GM12878 (cell line): Measurements from ENCODE around the gene FAAP100. TPM values are rescaled to one million over a fixed set of nuclear protein-coding genes. Genes with fewer than 3 reads are reported as not detected.

ENCODE experiments used
- ATAC-seq: fragments of 200-7000 bp; cut with Tn5 transposase; 3 replicates; pipeline ENCODE4 v1.9.1; 2020; ENCODE audit warnings: mild to moderate bottlenecking, moderate library complexity
- BruUV-seq: library from RNA; stranded (reverse); fragments of 400-500 nt; replicated peaks from 2 replicates; lab custom pipeline; 2021; lab: Mats Ljungman, UMichigan
- CTCF ChIA-PET: fragments of 300-600 bp; sonication (Branson Sonifier 250); formaldehyde crosslinking; extraction: SDS; loops from one replicate; lab custom pipeline; 2021; ENCODE audit warnings: inconsistent platforms; lab: Yijun Ruan, JAX
- POLR2A ChIA-PET: fragments of 350-600 bp; formaldehyde crosslinking; extraction: SDS; loops from one replicate; lab custom pipeline; 2021; ENCODE audit warnings: inconsistent platforms; lab: Charles Lee
- RAD21 ChIA-PET: fragments of 300-600 bp; sonication (Branson Sonifier 250); formaldehyde crosslinking; loops from one replicate; lab custom pipeline; 2023; ENCODE audit warnings: antibody characterized with exemption; ENCODE audit not compliant: unreplicated experiment; lab: Charles Lee
- SMC1A ChIA-PET: fragments of 300-600 bp; sonication (Branson Sonifier 250); formaldehyde crosslinking; loops from one replicate; lab custom pipeline; 2023; ENCODE audit not compliant: unreplicated experiment, uncharacterized antibody; lab: Charles Lee
- DNase-seq: peaks from one replicate; pipeline ENCODE4 v3.0.0-alpha.2; 2011; ENCODE audit warnings: low read depth, low spot score
- FAIRE-seq: peaks from 3 replicates; lab custom pipeline; 2011; peaks lifted over from hg19 to GRCh38; lab: Jason Lieb, UNC
- H2AFZ ChIP-seq: 2 replicates; pipeline ENCODE4 v1.6.0; 2011; ENCODE audit warnings: low read depth, low read length, control low read depth; ENCODE audit not compliant: control insufficient read depth
- H3K27ac ChIP-seq: 2 replicates; pipeline ENCODE4 v1.5.1; 2011; ENCODE audit warnings: control low read depth; ENCODE audit not compliant: control insufficient read depth, insufficient read depth
- H3K27me3 ChIP-seq, 2 experiments: replicated peaks in 1 of 2; 2 replicates each; pipeline versions ENCODE4 v1.6.0 to v1.6.1; 2011; ENCODE audit warnings: low read length in 1 of 2; ENCODE audit not compliant: control insufficient read depth in 2 of 2, insufficient read depth in 2 of 2
- H3K36me3 ChIP-seq, 2 experiments: 2 replicates each; pipeline ENCODE4 v1.5.1; 2011; ENCODE audit warnings: low read length in 1 of 2; ENCODE audit not compliant: control insufficient read depth in 2 of 2, insufficient read depth in 2 of 2
- H3K4me1 ChIP-seq: 2 replicates; pipeline ENCODE4 v1.6.1; 2011; ENCODE audit warnings: mild to moderate bottlenecking, low read length, moderate library complexity, mixed read lengths; ENCODE audit not compliant: control insufficient read depth, insufficient read depth
- H3K4me2 ChIP-seq: 2 replicates; pipeline ENCODE4 v1.6.0; 2011; ENCODE audit warnings: control low read depth; ENCODE audit not compliant: control insufficient read depth, insufficient read depth
- H3K4me3 ChIP-seq: fragments of 200-600 bp; sonication (generic); 2 replicates; pipeline ENCODE4 v1.5.1; 2016
- H3K79me2 ChIP-seq: 2 replicates; pipeline ENCODE4 v1.6.0; 2011; ENCODE audit warnings: low read length; ENCODE audit not compliant: control insufficient read depth, insufficient read depth
- H3K9ac ChIP-seq: 2 replicates; pipeline ENCODE4 v1.8.0; 2011; ENCODE audit warnings: low read length, control low read depth, mixed read lengths; ENCODE audit not compliant: control insufficient read depth, insufficient read depth
- H3K9me3 ChIP-seq: replicated peaks from 3 replicates; pipeline ENCODE4 v1.5.1; 2011; ENCODE audit warnings: mild to moderate bottlenecking, low read length; ENCODE audit not compliant: control insufficient read depth, insufficient read depth
- H4K20me1 ChIP-seq: 2 replicates; pipeline ENCODE4 v1.6.0; 2011; ENCODE audit not compliant: control insufficient read depth, insufficient read depth
- ATF7 ChIP-seq: fragments of 450-650 bp; IDR thresholded peaks from 2 replicates; pipeline ENCODE4 v1.6.1; 2016; ENCODE audit warnings: low read depth, mild to moderate bottlenecking
- CBFB ChIP-seq: IDR thresholded peaks from 2 replicates; pipeline ENCODE4 v1.6.1; 2016; ENCODE audit warnings: antibody characterized with exemption, low read depth
- CHD4 ChIP-seq: fragments of 200-600 bp; sonication (generic); IDR thresholded peaks from 2 replicates; pipeline ENCODE4 v1.6.1; 2016; ENCODE audit warnings: mild to moderate bottlenecking
- MTA3 ChIP-seq: IDR thresholded peaks from 2 replicates; pipeline ENCODE4 v1.6.1; 2012; ENCODE audit warnings: low read length, inconsistent platforms, borderline replicate concordance
- MYB ChIP-seq: fragments of 150-350 bp; IDR thresholded peaks from 2 replicates; pipeline ENCODE4 v1.6.1; 2014; ENCODE audit warnings: mild to moderate bottlenecking, low read depth, low read length, borderline replicate concordance
- NFIC ChIP-seq: IDR thresholded peaks from 2 replicates; pipeline ENCODE4 v1.6.1; 2012; ENCODE audit warnings: low read depth, mild to moderate bottlenecking, inconsistent platforms, low read length, moderate library complexity
- NFYA ChIP-seq: IDR thresholded peaks from 2 replicates; pipeline ENCODE4 v1.6.1; 2011; ENCODE audit warnings: low read depth, mild to moderate bottlenecking, low read length, improper control_type of control experiment, borderline replicate concordance
- NR2C1 ChIP-seq: fragments of 450-650 bp; IDR thresholded peaks from 2 replicates; pipeline ENCODE4 v1.6.1; 2017; ENCODE audit warnings: antibody characterized with exemption, mild to moderate bottlenecking, moderate library complexity
- NRF1 ChIP-seq: conservative IDR thresholded peaks from 2 replicates; pipeline ENCODE4 v1.6.1; 2011; ENCODE audit warnings: mild to moderate bottlenecking, low read depth, low read length, improper control_type of control experiment
- PAX8 ChIP-seq: fragments of 450-650 bp; IDR thresholded peaks from 2 replicates; pipeline ENCODE4 v1.6.1; 2017; ENCODE audit warnings: mild to moderate bottlenecking, moderate library complexity
- RFX5 ChIP-seq: IDR thresholded peaks from 2 replicates; pipeline ENCODE4 v1.6.1; 2011; ENCODE audit warnings: low read depth, low read length, improper control_type of control experiment
- RUNX3 ChIP-seq: IDR thresholded peaks from 2 replicates; pipeline ENCODE4 v1.6.1; 2012; ENCODE audit warnings: low read length, inconsistent platforms
- SMARCA5 ChIP-seq: fragments of 450-650 bp; IDR thresholded peaks from 2 replicates; pipeline ENCODE4 v1.6.1; 2017; ENCODE audit warnings: mild to moderate bottlenecking
- SRF ChIP-seq, 2 experiments: IDR thresholded peaks; 2 replicates each; pipeline ENCODE4 v1.6.1; 2011; ENCODE audit warnings: low read depth in 2 of 2, low read length in 2 of 2, mild to moderate bottlenecking in 1 of 2, moderate library complexity in 1 of 2
- TCF7 ChIP-seq: IDR thresholded peaks from 2 replicates; pipeline ENCODE4 v1.6.1; 2014; ENCODE audit warnings: antibody characterized with exemption, borderline replicate concordance
- ZZZ3 ChIP-seq: IDR thresholded peaks from 2 replicates; pipeline ENCODE4 v1.6.1; 2011; ENCODE audit warnings: low read depth; ENCODE audit not compliant: control insufficient read depth, insufficient read length
- WGBS: methylation state at CpG from one replicate; pipeline ENCODE4 v1.1.6; 2016; ENCODE audit warnings: low lambda C conversion rate; ENCODE audit not compliant: insufficient replicate concordance, insufficient coverage; ENCODE audit errors: missing lambda C conversion rate; 5-methylcytosine and 5-hydroxymethylcytosine counted together
- in situ Hi-C: fragments of 300-500 bp; cut with MboI; formaldehyde crosslinking; loops from 9 replicates; pipeline ENCODE4 v1.14.3; 2018; ENCODE audit warnings: mixed read lengths
- intact Hi-C: fragments of 100-400 bp; cut with micrococcal nuclease; formaldehyde crosslinking; loops from one replicate; pipeline ENCODE4 v1.14.2; 2022; ENCODE audit not compliant: unreplicated experiment
- polyA plus RNA-seq, 11 experiments: library from polyadenylated mRNA; depleted of rRNA in 4 of 11; unstranded in 6 of 11; stranded (reverse) in 5 of 11; fragments of >200 nt; fragmentation: Nextera tagmentation in 4 of 11; fragmentation: Illumina TruSeq in 1 of 11; extraction: Ambion mirVana in 4 of 11; extraction: Trizol in 1 of 11; gene quantifications; 1 replicate in 1 of 11; 2 replicates in 10 of 11; pipeline versions ENCODE4 v1.2.1 to v1.2.3, GENCODE V29; 2011 to 2016; ENCODE audit warnings: inconsistent platforms in 2 of 11, missing spikeins in 2 of 11, low read depth in 1 of 11
- total RNA-seq, 4 experiments: library from RNA; depleted of rRNA in 3 of 4; stranded (reverse); fragments of >200 nt in 3 of 4; fragmentation: Illumina TruSeq in 1 of 4; extraction: Trizol in 1 of 4; gene quantifications; 2 replicates each; pipeline versions ENCODE4 v1.2.1 to v1.2.3, GENCODE V29; 2013 to 2021
- TF ChIP-seq, protein P1 (sequence below): IDR thresholded peaks from 2 replicates; pipeline ENCODE4 v1.6.1; 2011; ENCODE audit warnings: borderline replicate concordance, low read depth, mild to moderate bottlenecking, moderate library complexity, mixed read lengths, low read length; ENCODE audit not compliant: insufficient read depth; ENCODE audit errors: extremely low read length
- TF ChIP-seq, protein P2 (sequence below): IDR thresholded peaks from 2 replicates; pipeline ENCODE4 v1.6.1; 2011; ENCODE audit warnings: mild to moderate bottlenecking, low read depth, low read length, moderate library complexity; ENCODE audit not compliant: insufficient replicate concordance
- TF ChIP-seq, protein P3 (sequence below): fragments of 450-650 bp; IDR thresholded peaks from 2 replicates; pipeline ENCODE4 v1.6.1; 2018; ENCODE audit warnings: mild to moderate bottlenecking, low read depth, moderate library complexity; ENCODE audit not compliant: partially characterized antibody

Gene FAAP100
- total and polyA plus RNA-seq, 10 of the 15 experiments (the other 5 are each of a cell fraction or from before 2014, with no cell fraction given), result 0.11 to 46.2 (median 17.1) TPM

DNA sequence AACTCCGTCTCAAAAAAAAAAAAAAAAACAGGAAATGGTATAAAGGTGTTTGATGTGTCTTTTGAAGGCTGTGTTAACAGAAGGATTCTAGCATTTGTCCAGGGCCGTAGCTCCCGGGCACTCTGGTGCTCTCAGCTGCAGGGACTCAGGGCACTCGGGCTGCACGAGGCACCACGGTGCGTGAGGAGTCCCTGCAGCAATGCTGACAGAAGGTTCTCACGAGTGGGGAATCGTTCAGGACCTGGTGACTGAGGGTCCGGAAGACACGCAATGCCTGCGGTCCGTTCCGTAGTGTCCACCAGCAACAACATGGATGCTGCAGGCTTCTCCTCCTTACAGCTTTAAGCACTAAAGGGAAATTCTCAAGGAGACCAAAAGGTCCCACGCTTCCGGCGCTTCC lies 12.6 kb upstream of the FAAP100 start (continued):
- TF ChIP-seq SRF (IDR thresholded peaks at IDR 0.05; ENCODE audit: low read depth in 2 of 2, low read length in 2 of 2), result no peak
- TF ChIP-seq, protein P1, sequence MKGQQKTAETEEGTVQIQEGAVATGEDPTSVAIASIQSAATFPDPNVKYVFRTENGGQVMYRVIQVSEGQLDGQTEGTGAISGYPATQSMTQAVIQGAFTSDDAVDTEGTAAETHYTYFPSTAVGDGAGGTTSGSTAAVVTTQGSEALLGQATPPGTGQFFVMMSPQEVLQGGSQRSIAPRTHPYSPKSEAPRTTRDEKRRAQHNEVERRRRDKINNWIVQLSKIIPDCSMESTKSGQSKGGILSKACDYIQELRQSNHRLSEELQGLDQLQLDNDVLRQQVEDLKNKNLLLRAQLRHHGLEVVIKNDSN, result no peak

DNA sequence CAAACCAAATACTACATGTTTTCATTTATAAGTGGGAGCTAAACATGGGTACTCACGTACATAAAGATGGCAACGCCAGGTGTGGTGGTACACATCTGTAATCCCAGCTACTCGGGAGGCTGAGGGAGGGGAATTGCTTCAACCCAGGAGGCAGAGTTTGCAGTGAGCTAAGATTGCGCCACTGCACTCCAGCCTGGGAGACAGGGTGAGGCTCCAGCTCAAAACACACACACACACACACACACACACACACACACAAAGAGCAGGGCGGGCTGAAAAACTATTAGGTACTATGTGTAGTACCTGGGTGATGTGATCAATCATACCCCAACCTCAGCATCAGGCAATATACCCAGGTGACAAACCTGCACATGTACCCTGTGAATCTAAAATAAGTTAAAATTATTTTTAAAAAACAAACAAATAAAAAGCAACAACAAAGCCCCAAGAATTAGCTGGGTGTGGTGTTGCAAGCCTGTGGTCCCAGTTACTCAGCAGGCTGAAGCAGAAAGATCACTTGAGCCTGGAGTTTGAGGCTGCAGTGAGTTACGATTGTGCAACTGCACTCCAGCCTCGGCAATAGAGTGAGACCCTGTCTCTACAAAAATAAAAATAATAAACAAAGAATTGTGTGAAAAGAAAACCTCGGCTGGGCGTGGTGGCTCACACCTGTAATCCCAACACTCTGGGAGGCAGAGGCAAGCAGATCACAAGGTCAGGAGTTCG lies 11.9 kb upstream of the FAAP100 start:
- RAD21 ChIA-PET, result no interaction called here
- no peaks in the 10 kb centered on the region for H3K79me2 ChIP-seq

More for the DNA sequence above, 11.9 kb upstream of the FAAP100 start:
- no peak for ATAC-seq
- Histone ChIP-seq H4K20me1 (no peaks in the 10 kb centered on the region), H2AFZ (no peak overlapping the region), H3K4me2 (no peak overlapping the region), H3K4me1 (peaks cover 22% of the 10 kb centered on the region), H3K4me3 (no peak overlapping the region), H3K9ac (no peak overlapping the region), H3K9me3 (no peaks in the 10 kb centered on the region), H3K27ac (no peak overlapping the region), H3K27me3 (no peaks in the 10 kb centered on the region), H3K36me3 (peaks cover 25 to 33% of the 10 kb centered on the region in 2 experiments)
- POLR2A ChIA-PET, result no interaction called here
- TF ChIP-seq NR2C1 (no peak), ZZZ3 (no peak), ATF7 (no peak), MYB (no peak), RUNX3 (no peak), NFIC (no peak), SMARCA5 (no peak), PAX8 (no peak), TCF7 (no peak), RFX5 (no peak), CHD4 (no peak), NFYA (no peak), NRF1 (no peak), CBFB (no peak), MTA3 (no peak)
- TF ChIP-seq, protein P2, sequence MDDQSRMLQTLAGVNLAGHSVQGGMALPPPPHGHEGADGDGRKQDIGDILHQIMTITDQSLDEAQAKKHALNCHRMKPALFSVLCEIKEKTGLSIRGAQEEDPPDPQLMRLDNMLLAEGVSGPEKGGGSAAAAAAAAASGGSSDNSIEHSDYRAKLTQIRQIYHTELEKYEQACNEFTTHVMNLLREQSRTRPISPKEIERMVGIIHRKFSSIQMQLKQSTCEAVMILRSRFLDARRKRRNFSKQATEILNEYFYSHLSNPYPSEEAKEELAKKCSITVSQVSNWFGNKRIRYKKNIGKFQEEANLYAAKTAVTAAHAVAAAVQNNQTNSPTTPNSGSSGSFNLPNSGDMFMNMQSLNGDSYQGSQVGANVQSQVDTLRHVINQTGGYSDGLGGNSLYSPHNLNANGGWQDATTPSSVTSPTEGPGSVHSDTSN, result no peak
- TF ChIP-seq, protein P3, sequence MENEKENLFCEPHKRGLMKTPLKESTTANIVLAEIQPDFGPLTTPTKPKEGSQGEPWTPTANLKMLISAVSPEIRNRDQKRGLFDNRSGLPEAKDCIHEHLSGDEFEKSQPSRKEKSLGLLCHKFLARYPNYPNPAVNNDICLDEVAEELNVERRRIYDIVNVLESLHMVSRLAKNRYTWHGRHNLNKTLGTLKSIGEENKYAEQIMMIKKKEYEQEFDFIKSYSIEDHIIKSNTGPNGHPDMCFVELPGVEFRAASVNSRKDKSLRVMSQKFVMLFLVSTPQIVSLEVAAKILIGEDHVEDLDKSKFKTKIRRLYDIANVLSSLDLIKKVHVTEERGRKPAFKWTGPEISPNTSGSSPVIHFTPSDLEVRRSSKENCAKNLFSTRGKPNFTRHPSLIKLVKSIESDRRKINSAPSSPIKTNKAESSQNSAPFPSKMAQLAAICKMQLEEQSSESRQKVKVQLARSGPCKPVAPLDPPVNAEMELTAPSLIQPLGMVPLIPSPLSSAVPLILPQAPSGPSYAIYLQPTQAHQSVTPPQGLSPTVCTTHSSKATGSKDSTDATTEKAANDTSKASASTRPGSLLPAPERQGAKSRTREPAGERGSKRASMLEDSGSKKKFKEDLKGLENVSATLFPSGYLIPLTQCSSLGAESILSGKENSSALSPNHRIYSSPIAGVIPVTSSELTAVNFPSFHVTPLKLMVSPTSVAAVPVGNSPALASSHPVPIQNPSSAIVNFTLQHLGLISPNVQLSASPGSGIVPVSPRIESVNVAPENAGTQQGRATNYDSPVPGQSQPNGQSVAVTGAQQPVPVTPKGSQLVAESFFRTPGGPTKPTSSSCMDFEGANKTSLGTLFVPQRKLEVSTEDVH, result no peak
- no TSS peak for BruUV-seq
- DNase-seq, result no peak
- in situ Hi-C loops (no loop called here), intact Hi-C loops (no loop called here)
- SMC1A ChIA-PET, result interaction anchor here (1.8 kb wide), 1 partner anchor 37 kb away, joined by 5 read pairs; no protein-coding TSS in a partner anchor
- CTCF ChIA-PET, result no interaction called here
- no peak for FAIRE-seq
- WGBS, result 98% methylated on average over 10 of the region's 10 CpGs
